GM12878 (cell line): ENCODE results near the gene ACSL4. TPM values are rescaled to one million over a fixed set of nuclear protein-coding genes. Genes with fewer than 3 reads are reported as not detected.

Experiments
- CBFB ChIP-seq: IDR thresholded peaks from 2 replicates; pipeline ENCODE4 v1.6.1; 2016; ENCODE audit warnings: antibody characterized with exemption, low read depth
- CHD2 ChIP-seq: IDR thresholded peaks from 2 replicates; pipeline ENCODE4 v1.6.1; 2011; ENCODE audit warnings: low read depth, low read length, improper control_type of control experiment, borderline replicate concordance
- CREB1 ChIP-seq: IDR thresholded peaks from 2 replicates; pipeline ENCODE4 v1.6.1; 2012; ENCODE audit warnings: low read depth, mild to moderate bottlenecking, inconsistent platforms
- DPF2 ChIP-seq: fragments of 450-650 bp; IDR thresholded peaks from 2 replicates; pipeline ENCODE4 v1.6.1; 2017; ENCODE audit warnings: mild to moderate bottlenecking
- FOS ChIP-seq: IDR thresholded peaks from 3 replicates; pipeline ENCODE4 v1.6.1; 2011; ENCODE audit warnings: borderline replicate concordance; ENCODE audit not compliant: insufficient read length; ENCODE audit errors: extremely low read depth
- FOXM1 ChIP-seq: IDR thresholded peaks from 2 replicates; pipeline ENCODE4 v1.6.1; 2012; ENCODE audit warnings: low read depth, mild to moderate bottlenecking, inconsistent platforms, low read length, moderate library complexity
- GABPA ChIP-seq: IDR thresholded peaks from 2 replicates; pipeline ENCODE4 v1.6.1; 2014; ENCODE audit warnings: antibody characterized with exemption, low read depth, mild to moderate bottlenecking, inconsistent platforms
- HCFC1 ChIP-seq: fragments of 150-350 bp; IDR thresholded peaks from 2 replicates; pipeline ENCODE4 v1.6.1; 2014; ENCODE audit warnings: low read length
- HDAC2 ChIP-seq: fragments of 200-600 bp; sonication (generic); IDR thresholded peaks from 2 replicates; pipeline ENCODE4 v1.6.1; 2017
- IKZF1 ChIP-seq: fragments of 450-650 bp; conservative IDR thresholded peaks from 2 replicates; pipeline ENCODE4 v1.6.1; 2017; ENCODE audit warnings: antibody characterized with exemption, mild to moderate bottlenecking
- IKZF2 ChIP-seq, 2 experiments: fragments of 450-650 bp; IDR thresholded peaks; 2 replicates each; pipeline ENCODE4 v1.6.1; 2017; ENCODE audit warnings: mild to moderate bottlenecking in 2 of 2, moderate library complexity in 2 of 2
- NFIC ChIP-seq: IDR thresholded peaks from 2 replicates; pipeline ENCODE4 v1.6.1; 2012; ENCODE audit warnings: low read depth, mild to moderate bottlenecking, inconsistent platforms, low read length, moderate library complexity
- NFYB ChIP-seq: IDR thresholded peaks from 2 replicates; pipeline ENCODE4 v1.6.1; 2011; ENCODE audit warnings: low read depth, mild to moderate bottlenecking, low read length, improper control_type of control experiment, moderate library complexity; ENCODE audit not compliant: insufficient read depth
- PAX5 ChIP-seq: IDR thresholded peaks from 2 replicates; pipeline ENCODE4 v1.6.1; 2011; ENCODE audit warnings: low read depth, low read length, borderline replicate concordance
- PML ChIP-seq: IDR thresholded peaks from 2 replicates; pipeline ENCODE4 v1.6.1; 2012; ENCODE audit warnings: low read length, inconsistent platforms
- POU2F2 ChIP-seq: IDR thresholded peaks from 3 replicates; pipeline ENCODE4 v1.6.1; 2011; ENCODE audit warnings: low read depth, mild to moderate bottlenecking, low read length, borderline replicate concordance
- RAD21 ChIP-seq: IDR thresholded peaks from 2 replicates; pipeline ENCODE4 v1.6.1; 2011; ENCODE audit warnings: mild to moderate bottlenecking, low read depth, low read length, moderate library complexity; ENCODE audit not compliant: insufficient read depth
- RELA ChIP-seq: fragments of 450-650 bp; IDR thresholded peaks from 2 replicates; pipeline ENCODE4 v1.8.0; 2014; ENCODE audit warnings: borderline replicate concordance; ENCODE audit not compliant: partially characterized antibody
- SIN3A ChIP-seq: IDR thresholded peaks from 2 replicates; pipeline ENCODE4 v1.6.1; 2012; ENCODE audit warnings: low read depth, low read length, improper control_type of control experiment
- TCF7 ChIP-seq: IDR thresholded peaks from 2 replicates; pipeline ENCODE4 v1.6.1; 2014; ENCODE audit warnings: antibody characterized with exemption, borderline replicate concordance
- ZNF207 ChIP-seq: fragments of 450-650 bp; IDR thresholded peaks from 2 replicates; pipeline ENCODE4 v1.6.1; 2014; ENCODE audit warnings: antibody characterized with exemption, mild to moderate bottlenecking, borderline replicate concordance
- ZNF384 ChIP-seq: IDR thresholded peaks from 2 replicates; pipeline ENCODE4 v1.6.1; 2012; ENCODE audit warnings: low read depth, mild to moderate bottlenecking, low read length, improper control_type of control experiment, borderline replicate concordance
- ZSCAN29 ChIP-seq: fragments of 450-650 bp; IDR thresholded peaks from 2 replicates; pipeline ENCODE4 v1.6.1; 2017; ENCODE audit warnings: mild to moderate bottlenecking, moderate library complexity
- ZZZ3 ChIP-seq: IDR thresholded peaks from 2 replicates; pipeline ENCODE4 v1.6.1; 2011; ENCODE audit warnings: low read depth; ENCODE audit not compliant: control insufficient read depth, insufficient read length
- polyA plus RNA-seq, 11 experiments: library from polyadenylated mRNA; depleted of rRNA in 4 of 11; unstranded in 6 of 11; stranded (reverse) in 5 of 11; fragments of >200 nt; fragmentation: Nextera tagmentation in 4 of 11; fragmentation: Illumina TruSeq in 1 of 11; extraction: Ambion mirVana in 4 of 11; extraction: Trizol in 1 of 11; gene quantifications; 1 replicate in 1 of 11; 2 replicates in 10 of 11; pipeline versions ENCODE4 v1.2.1 to v1.2.3, GENCODE V29; 2011 to 2016; ENCODE audit warnings: inconsistent platforms in 2 of 11, missing spikeins in 2 of 11, low read depth in 1 of 11
- total RNA-seq, 4 experiments: library from RNA; depleted of rRNA in 3 of 4; stranded (reverse); fragments of >200 nt in 3 of 4; fragmentation: Illumina TruSeq in 1 of 4; extraction: Trizol in 1 of 4; gene quantifications; 2 replicates each; pipeline versions ENCODE4 v1.2.1 to v1.2.3, GENCODE V29; 2013 to 2021
- TF ChIP-seq, protein P1 (sequence below), 3 experiments: IDR thresholded peaks in 2 of 3; conservative IDR thresholded peaks in 1 of 3; 2 replicates each; pipeline ENCODE4 v1.5.1; 2011; ENCODE audit warnings: low read depth in 3 of 3, low read length in 3 of 3, mild to moderate bottlenecking in 3 of 3, control low read depth in 2 of 3, moderate library complexity in 2 of 3, inconsistent platforms in 1 of 3, mixed read lengths in 1 of 3; ENCODE audit not compliant: control insufficient read depth in 2 of 3, insufficient read depth in 1 of 3; ENCODE audit errors: extremely low read depth in 1 of 3
- TF ChIP-seq, protein P2 (sequence below): fragments of 450-650 bp; IDR thresholded peaks from 2 replicates; pipeline ENCODE4 v1.6.1; 2014; ENCODE audit warnings: mild to moderate bottlenecking
- TF ChIP-seq, protein P3 (sequence below): IDR thresholded peaks from 2 replicates; pipeline ENCODE4 v1.6.1; 2012; ENCODE audit warnings: low read depth, low read length, improper control_type of control experiment
- TF ChIP-seq, protein P4 (sequence below): fragments of 450-650 bp; IDR thresholded peaks from 2 replicates; pipeline ENCODE4 v1.6.1; 2016; ENCODE audit warnings: mild to moderate bottlenecking

ACSL4 gene
- total and polyA plus RNA-seq, 10 of the 15 experiments (the other 5 are each of a cell fraction or from before 2014, with no cell fraction given) = 20.7 to 66.6 (median 45.4) TPM

DNA sequence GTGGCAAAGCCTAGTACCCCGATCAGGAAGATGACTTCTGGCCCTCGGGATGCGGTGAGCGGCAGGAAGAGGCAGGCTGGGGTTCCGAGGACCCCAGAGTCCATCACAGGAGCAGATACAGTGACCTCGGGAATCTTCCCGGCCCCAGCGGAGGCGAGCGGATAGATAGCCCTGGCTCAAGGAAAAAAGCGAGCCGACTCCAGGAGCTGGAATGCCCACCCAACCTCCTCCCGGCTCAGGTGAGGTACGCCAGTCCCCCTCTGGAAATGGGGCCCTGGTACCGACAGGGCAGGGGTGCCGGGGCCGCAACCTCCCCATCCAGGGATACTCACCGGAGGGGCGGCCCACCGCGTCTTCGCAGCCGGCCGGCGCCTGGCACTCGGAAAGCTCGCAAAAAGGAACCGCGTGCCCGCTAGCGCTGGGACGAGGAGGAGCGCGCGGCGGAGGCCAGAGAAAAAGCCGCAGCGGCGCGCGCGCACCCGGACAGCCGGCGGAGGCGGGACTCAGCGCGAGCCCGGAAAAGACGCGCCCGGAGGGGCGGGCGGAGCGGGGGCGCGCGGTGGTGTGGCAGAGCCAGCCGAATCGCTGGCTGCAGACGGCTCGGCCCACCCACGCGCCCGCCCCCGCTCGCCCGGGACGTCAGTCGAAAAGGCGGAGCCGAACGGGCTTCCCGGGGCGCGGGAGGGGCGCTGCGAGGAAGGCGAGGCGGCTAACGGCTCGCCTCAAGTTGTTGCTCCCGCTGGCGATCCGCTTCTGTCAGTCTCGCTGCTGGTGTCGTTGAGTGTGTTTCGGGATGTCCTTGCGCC, at the start of gene ACSL4 (continued):
- TF ChIP-seq IKZF2 (IDR thresholded peaks at IDR 0.05) (0 out of 4 replicates have a peak, but pooled peaks of 1 of the 2 experiments have one; percentile 10), IKZF1 (peak; percentile 67), HCFC1 (no peak), NFIC (no peak), ZNF207 (no peak), ZZZ3 (no peak), NFYB (no peak), HDAC2 (no peak), PML (no peak), POU2F2 (0 out of 3 replicates have a peak, but pooled peaks have one; percentile 24), ZSCAN29 (no peak), TCF7 (no peak), SIN3A (no peak), CHD2 (no peak), RAD21 (no peak), DPF2 (peak; percentile 60; the same call in 1 of the 2 replicates), PAX5 (no peak), CREB1 (peak; percentile 47; the same call in 1 of the 2 replicates), ZNF384 (no peak), CBFB (0 out of 2 replicates have a peak, but pooled peaks have one; percentile 1), FOS (no peak), GABPA (no peak), RELA (no peak), FOXM1 (no peak)
- TF ChIP-seq, protein P1, sequence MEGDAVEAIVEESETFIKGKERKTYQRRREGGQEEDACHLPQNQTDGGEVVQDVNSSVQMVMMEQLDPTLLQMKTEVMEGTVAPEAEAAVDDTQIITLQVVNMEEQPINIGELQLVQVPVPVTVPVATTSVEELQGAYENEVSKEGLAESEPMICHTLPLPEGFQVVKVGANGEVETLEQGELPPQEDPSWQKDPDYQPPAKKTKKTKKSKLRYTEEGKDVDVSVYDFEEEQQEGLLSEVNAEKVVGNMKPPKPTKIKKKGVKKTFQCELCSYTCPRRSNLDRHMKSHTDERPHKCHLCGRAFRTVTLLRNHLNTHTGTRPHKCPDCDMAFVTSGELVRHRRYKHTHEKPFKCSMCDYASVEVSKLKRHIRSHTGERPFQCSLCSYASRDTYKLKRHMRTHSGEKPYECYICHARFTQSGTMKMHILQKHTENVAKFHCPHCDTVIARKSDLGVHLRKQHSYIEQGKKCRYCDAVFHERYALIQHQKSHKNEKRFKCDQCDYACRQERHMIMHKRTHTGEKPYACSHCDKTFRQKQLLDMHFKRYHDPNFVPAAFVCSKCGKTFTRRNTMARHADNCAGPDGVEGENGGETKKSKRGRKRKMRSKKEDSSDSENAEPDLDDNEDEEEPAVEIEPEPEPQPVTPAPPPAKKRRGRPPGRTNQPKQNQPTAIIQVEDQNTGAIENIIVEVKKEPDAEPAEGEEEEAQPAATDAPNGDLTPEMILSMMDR (IDR thresholded peaks at IDR 0.05 in 2 of 3, conservative IDR thresholded peaks at IDR 0.05 in 1 of 3; ENCODE audit: control insufficient read depth in 2 of 3, extremely low read depth in 1 of 3, insufficient read depth in 1 of 3, low read depth in 3 of 3, low read length in 3 of 3) = no peak
- TF ChIP-seq, protein P2, sequence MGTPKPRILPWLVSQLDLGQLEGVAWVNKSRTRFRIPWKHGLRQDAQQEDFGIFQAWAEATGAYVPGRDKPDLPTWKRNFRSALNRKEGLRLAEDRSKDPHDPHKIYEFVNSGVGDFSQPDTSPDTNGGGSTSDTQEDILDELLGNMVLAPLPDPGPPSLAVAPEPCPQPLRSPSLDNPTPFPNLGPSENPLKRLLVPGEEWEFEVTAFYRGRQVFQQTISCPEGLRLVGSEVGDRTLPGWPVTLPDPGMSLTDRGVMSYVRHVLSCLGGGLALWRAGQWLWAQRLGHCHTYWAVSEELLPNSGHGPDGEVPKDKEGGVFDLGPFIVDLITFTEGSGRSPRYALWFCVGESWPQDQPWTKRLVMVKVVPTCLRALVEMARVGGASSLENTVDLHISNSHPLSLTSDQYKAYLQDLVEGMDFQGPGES = no peak
- TF ChIP-seq, protein P3, sequence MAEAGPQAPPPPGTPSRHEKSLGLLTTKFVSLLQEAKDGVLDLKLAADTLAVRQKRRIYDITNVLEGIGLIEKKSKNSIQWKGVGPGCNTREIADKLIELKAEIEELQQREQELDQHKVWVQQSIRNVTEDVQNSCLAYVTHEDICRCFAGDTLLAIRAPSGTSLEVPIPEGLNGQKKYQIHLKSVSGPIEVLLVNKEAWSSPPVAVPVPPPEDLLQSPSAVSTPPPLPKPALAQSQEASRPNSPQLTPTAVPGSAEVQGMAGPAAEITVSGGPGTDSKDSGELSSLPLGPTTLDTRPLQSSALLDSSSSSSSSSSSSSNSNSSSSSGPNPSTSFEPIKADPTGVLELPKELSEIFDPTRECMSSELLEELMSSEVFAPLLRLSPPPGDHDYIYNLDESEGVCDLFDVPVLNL = no peak
- TF ChIP-seq, protein P4, sequence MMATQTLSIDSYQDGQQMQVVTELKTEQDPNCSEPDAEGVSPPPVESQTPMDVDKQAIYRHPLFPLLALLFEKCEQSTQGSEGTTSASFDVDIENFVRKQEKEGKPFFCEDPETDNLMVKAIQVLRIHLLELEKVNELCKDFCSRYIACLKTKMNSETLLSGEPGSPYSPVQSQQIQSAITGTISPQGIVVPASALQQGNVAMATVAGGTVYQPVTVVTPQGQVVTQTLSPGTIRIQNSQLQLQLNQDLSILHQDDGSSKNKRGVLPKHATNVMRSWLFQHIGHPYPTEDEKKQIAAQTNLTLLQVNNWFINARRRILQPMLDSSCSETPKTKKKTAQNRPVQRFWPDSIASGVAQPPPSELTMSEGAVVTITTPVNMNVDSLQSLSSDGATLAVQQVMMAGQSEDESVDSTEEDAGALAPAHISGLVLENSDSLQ = peak; percentile 49; the same call in 1 of the 2 replicates
